Effector memory CD8-positive, alpha-beta T cell (primary cell): Measurements from ENCODE around the gene CCDC77.
A peak's percentile ranks its signal among the peaks of the same experiment; 100 is the strongest.

Experiments used
- ATAC-seq: fragments of 150-1000 bp; cut with Tn5 transposase; replicated peaks from 2 replicates; pipeline ENCODE4 v1.10.0; 2021; ENCODE audit warnings: mild to moderate bottlenecking, moderate library complexity
- DNase-seq, 3 experiments: peaks; one replicate each; pipeline ENCODE4 v3.0.0; 2021
- H3K27ac Mint-ChIP-seq, 2 donors: one replicate each; pipeline ENCODE4 v1.8.0; 2022; ENCODE audit warnings: mild to moderate bottlenecking in 2 of 2, mixed read lengths in 2 of 2, moderate library complexity in 2 of 2
- H3K27me3 Mint-ChIP-seq, 2 donors: one replicate each; pipeline ENCODE4 v1.8.0; 2022; ENCODE audit warnings: mixed read lengths in 2 of 2
- H3K36me3 Mint-ChIP-seq: one replicate; pipeline ENCODE4 v1.8.0; 2022; ENCODE audit warnings: mild to moderate bottlenecking, moderate library complexity, mixed read lengths; ENCODE audit not compliant: insufficient read depth
- H3K4me1 Mint-ChIP-seq, 2 donors: one replicate each; pipeline ENCODE4 v1.8.0; 2022; ENCODE audit warnings: low read depth in 2 of 2, mixed read lengths in 2 of 2
- H3K4me3 Mint-ChIP-seq, 2 donors: one replicate each; pipeline ENCODE4 v1.8.0; 2022; ENCODE audit warnings: mild to moderate bottlenecking in 2 of 2, mixed read lengths in 2 of 2, moderate library complexity in 2 of 2
- H3K9me3 Mint-ChIP-seq, 2 donors: one replicate each; pipeline ENCODE4 v1.8.0; 2022; ENCODE audit warnings: mixed read lengths in 2 of 2

The CCDC77 gene

DNA sequence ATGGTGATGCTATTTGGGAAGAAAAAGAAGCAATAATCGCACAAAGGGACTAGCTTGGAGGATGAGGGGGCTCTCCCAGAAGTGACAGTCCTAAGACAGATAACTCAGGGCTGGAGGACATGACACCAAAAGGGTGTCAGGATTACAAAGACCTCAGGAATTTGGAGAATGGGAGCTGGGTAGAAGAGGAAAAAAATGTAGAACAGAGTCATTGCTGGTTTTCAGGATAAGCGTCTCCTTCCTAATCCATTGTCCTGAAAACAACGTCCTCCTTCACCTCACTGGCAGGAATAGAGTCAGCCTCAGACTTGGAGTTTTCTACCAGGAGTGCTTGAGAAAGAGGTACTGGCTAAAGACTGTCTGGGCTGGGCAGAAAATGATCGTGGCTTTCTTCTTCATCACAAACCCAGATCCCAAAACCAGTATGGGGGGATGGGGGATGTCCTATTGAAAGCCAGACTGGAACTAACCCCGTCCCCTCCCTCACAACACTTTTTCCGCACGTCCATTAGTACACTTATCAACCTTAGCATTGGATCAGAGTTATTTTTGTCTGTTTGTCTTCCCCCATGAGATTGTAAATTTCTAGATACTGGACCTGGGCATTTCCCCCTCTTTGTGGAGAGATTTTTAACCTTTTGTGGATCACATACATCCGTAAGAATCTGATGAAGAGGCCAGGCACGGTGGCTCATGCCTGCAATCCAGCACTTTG is 72.6 kb downstream of the CCDC77 start:
- ATAC-seq (no peak), DNase-seq (no peak)
- H3K4me1 Mint-ChIP-seq = peaks cover 0 to 2% of the 10 kb centered on the region in 2 donors
- H3K9me3 Mint-ChIP-seq = no peaks in the 10 kb centered on the region
- peaks cover 0 to 44% of the 10 kb centered on the region in 2 donors for H3K27me3 Mint-ChIP-seq
- H3K27ac Mint-ChIP-seq = peak overlapping the region in 1 of 2 donors; percentile 4
- no peaks in the 10 kb centered on the region for H3K36me3 Mint-ChIP-seq
- no peak overlapping the region for H3K4me3 Mint-ChIP-seq

DNA sequence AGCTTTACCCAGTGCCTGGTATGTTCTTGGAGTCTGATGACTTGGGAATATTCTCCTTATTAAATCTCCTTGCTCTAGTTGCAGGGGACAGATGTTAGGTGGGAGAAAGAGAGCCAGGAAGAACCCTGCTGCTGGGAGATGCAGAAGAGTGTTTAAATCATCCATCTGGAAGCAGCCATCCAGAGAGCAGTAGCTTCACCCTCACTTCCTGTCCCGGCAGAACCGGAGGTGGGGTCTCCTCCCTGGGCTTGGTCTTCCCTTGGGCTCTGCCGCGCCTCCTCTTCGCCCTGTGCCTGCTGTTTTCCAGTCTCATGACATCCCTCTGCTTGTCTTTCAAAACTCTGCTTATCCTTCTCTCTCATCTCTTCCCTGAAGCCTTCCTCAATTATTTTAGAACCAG is 73.8 kb downstream of the CCDC77 start:
- Mint-ChIP-seq H3K9me3 (no peaks in the 10 kb centered on the region), H3K27me3 (peaks cover 7 to 52% of the 10 kb centered on the region in 2 donors), H3K36me3 (no peaks in the 10 kb centered on the region), H3K4me3 (no peak overlapping the region), H3K27ac (peak overlapping the region in 1 of 2 donors; percentile 20), H3K4me1 (peaks cover 0 to 2% of the 10 kb centered on the region in 2 donors)
- no peak for DNase-seq
- no peak for ATAC-seq

DNA sequence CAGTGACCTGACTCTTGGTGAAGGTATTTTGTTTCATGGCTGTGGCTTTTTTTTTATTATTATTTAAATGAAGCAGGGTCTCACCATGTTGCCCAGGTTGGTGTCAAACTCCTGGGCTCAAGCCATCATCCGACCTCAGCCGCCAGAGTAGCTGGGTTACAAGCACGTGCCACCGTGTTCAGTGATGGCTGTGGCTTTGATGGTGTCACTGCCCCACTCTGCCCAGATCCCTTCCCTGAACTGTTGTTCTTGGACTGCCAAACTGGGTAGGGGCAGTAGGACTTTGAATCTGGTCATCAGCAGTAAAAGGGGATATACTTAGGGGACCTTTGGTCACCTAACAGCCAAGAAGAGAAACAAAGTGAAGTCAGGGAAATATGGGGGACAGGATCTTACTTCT is 77.7 kb downstream of the CCDC77 start:
- DNase-seq (no peak), ATAC-seq (no peak)
- Mint-ChIP-seq H3K36me3 (no peaks in the 10 kb centered on the region), H3K27me3 (peaks cover 7 to 66% of the 10 kb centered on the region in 2 donors), H3K27ac (no peak overlapping the region), H3K4me1 (peaks cover 2 to 3% of the 10 kb centered on the region in 2 donors), H3K4me3 (no peak overlapping the region), H3K9me3 (no peaks in the 10 kb centered on the region)

DNA sequence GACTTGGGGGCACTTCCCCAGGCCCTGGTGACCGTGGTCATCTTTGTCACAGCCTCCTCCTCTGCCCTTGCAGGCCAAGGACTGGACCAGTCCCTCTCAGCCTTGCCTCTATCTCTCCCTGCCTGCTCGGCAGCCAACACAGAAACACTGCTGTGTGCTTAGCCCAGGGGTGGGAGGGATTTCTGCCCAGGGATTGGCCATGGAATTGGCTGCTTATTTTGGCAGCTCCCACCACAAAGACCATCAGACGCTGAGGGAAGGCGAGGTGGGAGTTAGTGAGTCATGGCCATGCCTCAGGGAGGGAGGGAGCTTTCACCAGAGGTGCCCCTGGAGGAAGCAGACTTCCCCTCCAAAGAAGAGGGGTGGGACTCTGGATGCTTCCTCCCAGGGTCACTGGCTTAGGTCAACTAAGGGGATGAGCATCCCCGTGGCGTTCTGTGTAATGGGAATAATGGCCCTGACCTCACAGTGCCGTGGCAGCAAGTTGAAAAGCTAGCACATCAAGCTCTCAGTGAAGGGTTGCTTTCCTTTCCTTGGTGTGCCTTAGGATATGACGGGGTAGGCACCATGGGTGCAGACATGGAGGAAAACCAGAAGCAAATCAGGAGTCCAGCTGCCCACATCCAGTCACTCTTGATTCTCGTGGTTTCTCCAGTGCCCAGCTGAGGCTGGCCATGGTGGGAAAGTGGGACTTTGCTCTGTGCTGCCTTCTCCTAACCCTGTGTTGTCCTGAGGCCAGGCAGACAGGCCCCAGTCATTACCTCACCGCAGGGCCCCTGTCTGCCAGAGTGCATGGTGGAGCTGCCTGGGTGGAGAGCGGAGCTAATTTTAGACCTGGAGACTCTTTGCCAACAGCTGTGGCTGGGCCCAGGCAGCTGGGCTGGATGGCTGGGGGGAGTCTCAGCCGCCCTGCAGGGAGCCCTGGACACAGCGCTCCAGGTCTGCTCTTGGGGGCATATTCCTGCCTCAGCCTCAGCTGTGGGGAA is 79.7 kb downstream of the CCDC77 start:
- H3K9me3 Mint-ChIP-seq = no peaks in the 10 kb centered on the region
- no peak overlapping the region for H3K4me3 Mint-ChIP-seq
- H3K4me1 Mint-ChIP-seq = peaks cover 0 to 3% of the 10 kb centered on the region in 2 donors
- H3K36me3 Mint-ChIP-seq = no peaks in the 10 kb centered on the region
- H3K27ac Mint-ChIP-seq = no peak overlapping the region
- peaks cover 18 to 64% of the 10 kb centered on the region in 2 donors for H3K27me3 Mint-ChIP-seq
- DNase-seq (no peak), ATAC-seq (no peak)

DNA sequence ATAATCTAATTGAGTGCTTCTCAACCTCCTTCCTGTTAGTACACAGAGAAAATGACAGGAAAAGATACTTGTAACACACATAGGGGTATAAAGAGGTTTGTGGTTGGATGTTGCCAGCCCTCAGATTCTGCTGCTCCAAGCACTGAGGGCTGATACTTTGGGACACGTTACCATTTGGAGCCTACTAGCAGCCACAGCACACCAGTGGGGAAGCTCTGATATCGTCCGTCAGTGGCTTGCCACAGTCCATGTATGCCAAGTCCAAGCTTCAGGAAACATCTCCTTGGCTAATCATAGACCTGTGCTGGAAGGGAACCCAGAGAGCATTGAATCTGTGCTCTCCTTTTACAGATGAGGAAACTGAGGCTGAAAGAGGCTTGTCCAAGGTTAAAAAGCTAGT is 80.6 kb downstream of the CCDC77 start:
- peaks cover 18 to 65% of the 10 kb centered on the region in 2 donors for H3K27me3 Mint-ChIP-seq
- H3K9me3 Mint-ChIP-seq = no peaks in the 10 kb centered on the region
- no peak overlapping the region for H3K4me3 Mint-ChIP-seq
- no peak for DNase-seq
- peaks cover 0 to 3% of the 10 kb centered on the region in 2 donors for H3K4me1 Mint-ChIP-seq
- no peaks in the 10 kb centered on the region for H3K36me3 Mint-ChIP-seq
- no peak overlapping the region for H3K27ac Mint-ChIP-seq
- no peak for ATAC-seq

DNA sequence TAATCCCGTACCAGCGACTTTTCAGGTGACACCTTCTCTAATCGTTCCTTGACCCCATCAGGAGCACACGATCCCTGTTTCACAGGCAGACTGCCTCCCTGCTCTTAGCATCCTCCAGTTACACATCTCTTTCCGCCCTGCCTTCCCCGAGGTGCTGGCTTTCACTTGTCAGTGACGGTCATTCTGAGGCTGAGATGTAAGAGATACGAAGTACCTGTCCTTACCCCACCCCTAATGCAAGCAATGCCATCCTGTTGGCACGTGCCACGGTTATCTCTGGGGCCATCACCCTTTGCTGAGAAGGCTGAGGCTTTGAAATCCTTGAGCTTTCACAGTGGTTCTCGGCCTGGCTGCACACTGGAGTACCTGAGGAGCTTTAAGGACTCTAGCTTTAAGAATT is 82.7 kb downstream of the CCDC77 start:
- no peak for ATAC-seq
- Mint-ChIP-seq H3K4me1 (peaks cover 0 to 3% of the 10 kb centered on the region in 2 donors), H3K36me3 (no peaks in the 10 kb centered on the region), H3K27ac (no peak overlapping the region), H3K27me3 (peaks cover 18 to 60% of the 10 kb centered on the region in 2 donors), H3K4me3 (no peak overlapping the region), H3K9me3 (no peaks in the 10 kb centered on the region)
- no peak for DNase-seq

DNA sequence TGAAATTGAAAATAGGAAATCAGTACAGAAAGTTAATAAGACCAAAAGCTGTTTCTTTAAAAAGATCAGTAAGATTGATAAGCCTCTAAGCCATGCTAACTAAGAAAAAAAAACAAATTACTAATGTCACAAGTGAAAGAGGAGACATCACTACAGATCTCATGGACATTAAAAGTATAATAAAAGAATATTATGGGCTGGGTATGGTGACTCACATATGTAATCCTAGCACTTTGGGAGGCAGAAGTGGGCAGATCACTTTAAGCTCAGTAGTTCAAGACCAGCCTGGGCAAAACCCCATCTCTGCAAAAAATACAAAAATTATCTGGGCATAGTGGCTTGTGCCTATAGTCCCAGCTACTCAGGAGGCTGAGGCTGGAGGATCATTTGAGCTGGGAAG is 88.8 kb downstream of the CCDC77 start:
- Mint-ChIP-seq H3K36me3 (no peaks in the 10 kb centered on the region), H3K27me3 (peaks cover under 1 to 16% of the 10 kb centered on the region in 2 donors), H3K27ac (no peak overlapping the region), H3K4me3 (no peak overlapping the region), H3K4me1 (no peaks in the 10 kb centered on the region), H3K9me3 (no peaks in the 10 kb centered on the region)
- no peak for ATAC-seq
- DNase-seq = no peak
